HG03565 (cell line): ENCODE results near the gene LCMT2.
A peak's percentile ranks its signal among the peaks of the same experiment; 100 is the strongest.

Experiments
- ATAC-seq: cut with Tn5 transposase; IDR thresholded peaks from one replicate; pipeline ENCODE4 v1.9.1; 2021; ENCODE audit warnings: mild to moderate bottlenecking, moderate library complexity; ENCODE audit not compliant: unreplicated experiment

LCMT2 gene, protein sequence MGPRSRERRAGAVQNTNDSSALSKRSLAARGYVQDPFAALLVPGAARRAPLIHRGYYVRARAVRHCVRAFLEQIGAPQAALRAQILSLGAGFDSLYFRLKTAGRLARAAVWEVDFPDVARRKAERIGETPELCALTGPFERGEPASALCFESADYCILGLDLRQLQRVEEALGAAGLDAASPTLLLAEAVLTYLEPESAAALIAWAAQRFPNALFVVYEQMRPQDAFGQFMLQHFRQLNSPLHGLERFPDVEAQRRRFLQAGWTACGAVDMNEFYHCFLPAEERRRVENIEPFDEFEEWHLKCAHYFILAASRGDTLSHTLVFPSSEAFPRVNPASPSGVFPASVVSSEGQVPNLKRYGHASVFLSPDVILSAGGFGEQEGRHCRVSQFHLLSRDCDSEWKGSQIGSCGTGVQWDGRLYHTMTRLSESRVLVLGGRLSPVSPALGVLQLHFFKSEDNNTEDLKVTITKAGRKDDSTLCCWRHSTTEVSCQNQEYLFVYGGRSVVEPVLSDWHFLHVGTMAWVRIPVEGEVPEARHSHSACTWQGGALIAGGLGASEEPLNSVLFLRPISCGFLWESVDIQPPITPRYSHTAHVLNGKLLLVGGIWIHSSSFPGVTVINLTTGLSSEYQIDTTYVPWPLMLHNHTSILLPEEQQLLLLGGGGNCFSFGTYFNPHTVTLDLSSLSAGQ

DNA sequence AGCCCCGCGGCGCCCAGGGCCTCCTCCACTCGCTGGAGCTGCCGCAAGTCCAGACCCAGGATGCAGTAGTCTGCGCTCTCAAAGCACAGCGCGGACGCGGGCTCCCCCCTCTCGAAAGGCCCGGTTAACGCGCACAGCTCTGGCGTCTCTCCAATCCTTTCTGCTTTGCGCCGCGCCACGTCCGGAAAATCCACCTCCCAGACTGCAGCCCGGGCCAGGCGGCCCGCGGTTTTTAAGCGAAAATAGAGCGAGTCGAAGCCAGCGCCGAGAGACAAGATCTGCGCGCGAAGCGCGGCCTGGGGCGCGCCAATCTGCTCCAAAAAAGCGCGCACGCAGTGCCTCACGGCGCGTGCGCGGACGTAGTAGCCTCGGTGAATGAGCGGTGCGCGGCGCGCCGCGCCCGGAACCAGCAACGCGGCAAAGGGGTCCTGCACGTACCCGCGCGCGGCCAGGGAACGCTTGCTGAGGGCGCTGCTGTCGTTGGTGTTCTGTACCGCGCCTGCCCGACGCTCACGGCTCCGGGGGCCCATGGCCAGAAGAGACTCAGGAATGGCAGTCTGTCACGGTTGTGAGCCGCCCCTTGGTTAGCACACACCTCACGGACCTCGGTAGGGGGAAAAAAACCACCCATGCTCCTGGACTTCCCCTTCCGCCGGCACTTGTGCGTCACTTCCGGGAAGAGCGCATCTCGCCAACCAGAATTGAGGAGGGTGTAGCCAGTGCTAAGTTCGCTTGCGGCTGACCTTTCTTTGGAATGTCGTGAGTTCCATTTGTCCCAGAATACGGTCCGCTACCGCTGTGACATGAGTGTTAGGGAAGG, at the start of gene LCMT2:
LCMT2 (minus strand) TSS at position 614 of the 820 bp plus-strand sequence; CDS start at position 530, 84 bp downstream.
- peak; percentile 82 for ATAC-seq

DNA sequence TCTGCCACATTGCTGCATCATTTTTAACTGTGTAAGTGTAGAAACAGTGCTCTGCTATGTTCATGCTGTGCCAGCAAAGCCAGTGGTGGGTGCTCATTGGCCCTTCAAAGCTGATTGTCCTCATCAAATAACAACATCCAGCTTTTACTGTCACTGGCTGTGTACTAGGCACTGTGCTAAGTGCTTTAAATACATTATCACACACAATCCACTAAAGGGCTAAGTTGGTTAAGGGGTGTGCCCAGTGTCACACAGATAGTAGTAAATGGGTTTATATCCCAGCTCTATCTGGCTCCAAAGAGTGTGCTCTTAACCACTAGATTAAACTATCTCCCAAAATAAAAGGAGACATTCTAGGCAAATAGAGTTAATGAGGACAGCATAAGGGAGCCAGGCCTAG, 48.2 kb upstream of the LCMT2 start:
- no peak for ATAC-seq

DNA sequence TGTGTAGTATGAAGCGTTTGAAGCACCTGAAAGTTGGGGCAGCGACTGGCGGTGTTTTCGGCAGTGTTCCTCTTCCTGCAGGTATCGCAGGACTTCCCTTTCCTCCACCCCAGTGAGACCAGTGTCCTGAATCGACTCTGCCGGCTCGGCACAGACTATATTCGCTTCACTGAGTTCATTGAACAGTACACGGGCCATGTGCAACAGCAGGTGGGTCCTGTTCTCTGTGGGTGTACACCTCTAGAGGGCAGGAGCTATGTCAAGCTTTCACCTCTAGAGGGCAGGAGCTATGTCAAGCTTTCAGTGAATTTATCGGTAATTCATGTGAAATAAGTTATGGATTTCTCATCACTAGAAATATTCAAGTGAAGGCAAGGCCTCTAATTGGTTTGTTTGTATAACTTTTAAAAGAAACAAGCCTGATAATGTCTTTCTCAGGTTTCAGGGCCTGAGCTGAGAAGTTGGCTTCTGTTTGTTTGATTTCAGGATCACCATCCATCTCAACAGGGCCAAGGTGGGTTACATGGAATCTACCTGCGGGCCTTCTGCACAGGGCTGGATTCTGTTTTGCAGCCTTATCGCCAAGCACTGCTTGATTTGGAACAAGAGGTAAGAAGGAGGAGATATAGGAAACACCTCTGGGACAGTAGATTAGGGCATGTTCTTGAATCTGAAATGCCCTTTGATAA, 45.8 kb upstream of the LCMT2 start:
- no peak for ATAC-seq

DNA sequence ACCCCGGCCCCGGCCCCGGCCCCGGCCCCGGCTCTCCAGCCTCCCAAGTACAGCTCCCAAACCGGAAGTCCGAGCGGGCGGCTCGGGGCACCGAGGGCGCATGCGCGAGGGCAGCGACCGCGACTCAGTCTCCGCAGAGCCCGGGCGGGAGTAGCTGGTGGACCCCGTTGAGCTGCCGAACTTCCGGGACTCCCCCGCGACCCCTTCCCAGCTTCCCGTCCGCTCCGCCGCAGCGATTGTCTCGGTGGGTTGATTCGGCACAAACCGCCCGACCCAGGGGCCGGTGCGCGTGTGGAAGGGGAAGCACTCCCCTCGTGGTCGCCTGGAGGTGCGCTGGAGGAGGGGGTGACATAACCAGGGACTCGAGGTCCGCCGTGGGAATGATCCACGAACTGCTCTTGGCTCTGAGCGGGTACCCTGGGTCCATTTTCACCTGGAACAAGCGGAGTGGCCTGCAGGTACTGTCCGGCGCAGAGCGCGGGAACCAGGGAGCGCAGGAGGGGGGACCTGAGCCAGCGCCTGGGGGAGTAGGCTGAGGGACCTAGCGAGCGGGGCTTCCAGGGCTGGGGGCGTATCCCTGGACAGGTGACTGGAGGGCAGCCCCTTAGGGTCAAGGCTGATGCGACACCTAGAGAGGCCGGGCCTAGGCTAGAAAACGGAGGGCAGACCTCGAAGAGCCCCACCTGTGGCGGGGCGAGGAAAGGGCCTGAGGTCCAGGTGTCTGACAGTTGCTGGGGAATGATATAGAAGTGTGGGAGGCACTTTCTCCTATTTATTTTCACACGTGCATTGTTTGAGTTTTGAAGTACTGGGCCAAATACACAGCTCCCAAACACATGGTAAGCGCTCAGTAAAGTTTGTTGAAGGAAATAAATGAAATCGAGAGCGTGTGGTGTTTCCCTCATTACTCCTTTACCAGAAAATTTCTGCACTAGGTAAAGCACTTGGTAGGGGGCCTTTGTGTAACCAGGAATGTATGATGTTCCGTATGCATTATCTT, 40.9 kb upstream of the LCMT2 start, which contains the start of the genes TUBGCP4 and ZSCAN29:
TUBGCP4 (plus strand) TSS at position 127 of the 1,000 bp plus-strand sequence; CDS start at position 381, 254 bp downstream.
ZSCAN29 (minus strand) TSS at position 69 of the 1,000 bp plus-strand sequence. CDS start 1,130 bp downstream, outside the sequence.
- peak; percentile 62 for ATAC-seq

DNA sequence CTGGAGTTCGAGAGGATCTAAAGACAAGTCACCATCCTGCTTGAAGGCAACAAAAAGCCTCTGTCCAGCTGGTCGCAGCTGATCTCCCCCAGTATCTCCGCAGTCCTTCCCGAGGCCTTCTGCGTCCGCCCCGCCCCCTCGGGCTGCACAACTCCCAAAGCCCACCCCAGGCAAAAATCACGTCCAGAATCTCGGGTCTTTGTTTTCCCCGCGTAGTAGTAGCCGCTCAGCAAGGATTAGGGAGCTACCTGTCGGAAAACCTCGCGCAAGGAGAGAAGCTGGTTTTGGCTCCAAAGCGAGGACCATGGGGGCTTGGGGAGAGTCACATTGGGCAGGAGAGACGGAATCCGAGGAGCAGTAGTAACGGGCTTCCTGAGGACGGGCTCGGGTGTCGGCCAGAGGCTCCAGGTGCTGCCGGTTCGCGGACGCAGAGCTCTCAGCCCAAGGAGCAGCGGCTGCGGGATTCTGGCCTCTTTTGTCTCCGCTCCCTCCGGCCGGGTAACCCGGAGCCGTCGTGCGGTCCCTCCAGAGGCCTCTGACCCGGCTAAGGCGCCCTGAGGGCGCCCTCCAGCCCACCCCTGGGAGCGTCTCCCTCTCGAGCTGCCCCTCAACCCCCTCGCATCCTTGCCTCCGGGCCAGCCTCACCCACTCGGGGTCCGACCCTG, 40.1 kb upstream of the LCMT2 start:
- peak; percentile 17 for ATAC-seq

DNA sequence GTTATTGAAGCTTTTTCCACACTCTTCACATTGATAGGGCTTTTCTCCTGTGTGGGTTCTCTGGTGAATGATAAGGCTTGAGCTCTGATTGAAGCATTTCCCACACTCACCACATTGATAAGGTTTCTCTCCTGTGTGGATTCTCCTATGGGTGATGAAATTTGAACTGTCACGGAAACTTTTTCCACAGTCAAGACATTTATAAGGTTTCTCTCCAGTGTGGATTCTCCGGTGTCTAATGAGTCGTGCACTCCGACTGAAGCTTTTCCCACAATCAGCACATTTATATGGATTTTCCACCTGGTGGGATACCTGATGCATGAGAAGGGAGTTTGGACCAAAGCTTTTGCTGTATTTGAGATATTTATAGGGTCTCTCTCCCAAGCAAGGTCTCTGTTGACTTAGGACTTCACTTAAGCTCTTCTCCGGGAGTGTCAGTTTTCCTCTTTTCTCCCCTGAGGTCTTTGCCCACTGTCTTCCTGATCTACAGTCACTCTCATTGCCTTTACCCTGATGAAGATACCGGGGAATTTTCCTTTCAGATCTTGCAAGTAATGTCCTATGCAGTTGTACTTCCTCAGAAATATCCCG, 31.0 kb upstream of the LCMT2 start:
- ATAC-seq: no peak

DNA sequence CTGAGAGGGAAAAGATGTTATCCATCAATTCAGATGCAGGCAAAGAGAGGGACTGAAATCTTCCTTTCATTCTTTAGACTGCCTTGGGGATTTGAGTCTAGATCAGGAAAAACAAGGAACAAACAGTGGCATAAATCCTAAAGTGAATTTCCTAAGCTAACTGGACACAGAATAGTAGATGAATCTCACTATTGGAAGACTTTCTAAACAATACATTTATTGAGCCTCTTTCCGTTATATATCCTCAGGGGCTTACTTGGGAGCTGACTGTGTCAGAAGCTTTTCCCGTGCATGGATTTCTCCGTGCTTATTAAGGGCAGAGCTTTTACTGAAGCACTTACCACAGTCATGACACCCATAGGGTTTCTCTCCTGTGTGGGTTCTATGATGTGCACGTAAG, 30.4 kb upstream of the LCMT2 start:
- no peak for ATAC-seq

DNA sequence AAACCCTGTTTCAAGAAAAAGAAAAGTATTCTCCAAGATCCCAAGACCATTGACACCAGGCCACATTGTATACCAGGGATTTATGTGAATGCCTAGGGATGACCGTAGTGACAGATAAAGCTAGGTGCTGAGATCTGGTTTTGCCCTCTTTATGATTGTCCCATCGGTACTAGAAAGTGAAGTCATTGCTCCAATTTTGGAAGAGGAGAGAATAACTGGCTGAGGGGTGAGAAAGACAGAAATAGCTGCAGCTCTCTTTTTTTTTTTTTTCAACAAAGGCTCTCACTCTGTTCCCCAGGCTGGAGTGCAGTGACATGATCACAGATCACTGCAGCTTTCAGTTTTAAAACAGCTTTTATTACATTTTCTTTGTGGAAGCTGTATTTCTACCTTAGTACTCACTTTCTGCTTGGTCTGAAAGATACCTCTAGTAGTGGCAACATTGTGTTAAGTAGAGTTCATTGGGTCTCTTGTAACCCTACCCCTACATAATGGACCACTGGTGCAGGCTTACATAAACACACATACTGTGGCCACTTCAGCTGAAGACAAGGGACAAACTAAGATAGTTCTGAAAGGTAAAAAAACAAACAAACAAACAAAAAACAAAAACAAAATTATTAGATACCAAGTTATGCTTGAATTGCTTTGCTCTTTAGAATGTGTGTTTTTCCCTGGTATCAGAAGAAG, 22.5 kb upstream of the LCMT2 start:
- no peak for ATAC-seq

DNA sequence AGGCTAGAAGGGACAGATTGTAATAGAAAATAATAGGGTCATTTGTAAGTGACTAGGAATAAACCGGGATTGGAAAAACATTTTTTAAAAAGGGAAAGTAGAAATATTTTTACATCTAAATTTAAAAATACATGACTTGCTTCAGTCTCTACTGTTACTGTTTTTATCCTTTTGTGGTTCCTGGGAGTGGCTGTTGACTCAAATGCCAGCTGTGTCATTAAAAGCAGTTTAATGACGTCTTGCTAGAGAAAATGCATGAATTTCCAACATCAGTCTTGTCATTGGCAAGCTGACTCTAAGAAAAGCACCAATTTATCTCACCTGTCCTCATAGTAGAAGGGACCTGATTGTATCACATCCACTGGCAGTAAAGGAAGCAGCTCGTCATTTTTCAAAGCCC, 16.7 kb upstream of the LCMT2 start:
- no peak for ATAC-seq

DNA sequence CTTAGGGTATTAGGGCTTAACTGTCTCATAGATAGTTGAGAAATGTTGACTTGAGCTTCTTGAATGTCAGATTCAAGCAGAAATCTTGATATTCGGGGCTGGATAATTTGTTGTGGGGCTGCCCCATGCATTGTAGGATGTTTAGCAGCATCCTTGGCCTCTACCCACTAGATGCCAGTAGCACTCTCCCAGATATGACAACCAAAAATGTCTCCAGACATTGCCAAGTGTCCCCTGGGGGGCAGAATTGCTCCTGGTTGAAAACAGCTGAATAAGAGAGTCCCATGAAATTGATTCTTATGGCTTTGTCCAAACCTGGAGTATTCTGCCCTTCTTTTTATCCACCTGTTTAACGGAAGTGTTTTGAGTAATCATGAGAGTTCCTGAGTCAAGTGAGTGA, 15.9 kb upstream of the LCMT2 start:
- no peak for ATAC-seq

DNA sequence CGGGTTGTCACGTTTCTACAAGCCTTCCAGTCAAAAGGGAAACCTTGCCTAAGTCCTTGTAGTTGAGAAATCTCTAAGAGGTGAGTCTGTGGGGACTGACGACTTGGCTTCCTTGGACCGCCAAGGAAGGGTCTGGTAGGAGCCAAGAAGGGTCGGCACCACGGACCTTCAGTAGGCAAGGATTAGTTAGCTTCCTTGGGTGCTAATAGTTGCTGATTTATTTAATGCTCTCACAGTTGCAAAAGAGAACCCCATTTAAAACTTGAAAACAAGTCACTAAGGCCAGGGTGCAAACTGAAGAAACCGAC, 361 bp upstream of the LCMT2 start:
- ATAC-seq: peak; percentile 14

DNA sequence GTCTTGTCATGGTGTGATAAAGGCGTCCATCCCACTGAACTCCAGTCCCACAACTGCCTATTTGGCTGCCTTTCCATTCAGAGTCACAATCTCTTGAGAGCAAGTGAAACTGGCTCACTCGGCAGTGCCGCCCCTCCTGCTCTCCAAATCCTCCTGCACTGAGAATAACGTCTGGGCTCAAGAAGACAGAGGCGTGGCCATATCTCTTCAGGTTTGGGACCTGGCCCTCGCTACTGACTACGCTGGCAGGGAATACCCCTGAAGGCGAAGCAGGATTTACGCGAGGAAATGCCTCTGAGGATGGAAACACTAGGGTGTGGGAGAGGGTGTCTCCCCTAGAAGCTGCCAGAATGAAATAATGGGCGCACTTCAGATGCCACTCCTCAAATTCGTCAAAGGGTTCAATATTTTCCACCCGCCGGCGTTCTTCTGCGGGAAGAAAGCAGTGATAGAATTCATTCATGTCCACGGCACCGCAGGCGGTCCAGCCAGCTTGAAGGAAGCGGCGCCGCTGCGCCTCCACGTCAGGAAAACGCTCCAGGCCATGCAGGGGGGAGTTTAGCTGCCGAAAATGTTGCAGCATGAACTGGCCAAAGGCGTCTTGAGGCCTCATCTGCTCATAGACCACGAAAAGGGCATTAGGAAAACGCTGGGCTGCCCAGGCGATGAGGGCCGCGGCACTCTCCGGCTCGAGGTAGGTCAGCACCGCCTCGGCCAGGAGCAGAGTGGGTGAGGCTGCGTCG, 985 bp downstream of the LCMT2 start:
- ATAC-seq: peak; percentile 18

DNA sequence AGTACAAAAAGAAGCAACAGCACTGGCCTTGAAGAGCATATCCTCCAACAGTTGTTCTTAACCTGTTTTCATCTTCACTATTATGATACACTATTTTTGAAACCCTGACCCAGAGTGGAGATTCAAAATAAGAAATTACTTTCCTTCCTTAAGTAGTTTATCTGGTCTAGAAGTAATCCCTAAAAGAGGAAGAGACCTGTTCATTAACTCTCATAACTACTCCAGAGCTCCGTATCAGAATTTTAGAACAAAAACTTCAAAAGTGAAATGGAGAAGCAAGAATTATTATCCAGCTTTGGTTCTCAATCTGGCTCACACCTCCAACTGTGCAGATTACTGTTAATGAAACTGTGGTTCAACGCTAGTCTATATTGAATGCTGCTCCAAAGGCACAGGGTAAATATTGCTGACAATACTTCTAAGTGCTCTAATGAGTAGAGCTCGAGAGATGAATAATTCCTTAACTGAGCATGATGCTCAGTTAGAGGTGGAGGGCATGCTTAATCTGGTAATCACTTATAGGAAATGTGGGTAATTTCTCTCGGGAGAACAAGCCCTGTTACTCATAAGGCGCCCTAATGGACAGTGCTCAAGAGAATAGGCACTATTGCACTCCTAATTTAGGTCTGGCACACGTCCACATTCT, 5.2 kb downstream of the LCMT2 start:
- no peak for ATAC-seq

DNA sequence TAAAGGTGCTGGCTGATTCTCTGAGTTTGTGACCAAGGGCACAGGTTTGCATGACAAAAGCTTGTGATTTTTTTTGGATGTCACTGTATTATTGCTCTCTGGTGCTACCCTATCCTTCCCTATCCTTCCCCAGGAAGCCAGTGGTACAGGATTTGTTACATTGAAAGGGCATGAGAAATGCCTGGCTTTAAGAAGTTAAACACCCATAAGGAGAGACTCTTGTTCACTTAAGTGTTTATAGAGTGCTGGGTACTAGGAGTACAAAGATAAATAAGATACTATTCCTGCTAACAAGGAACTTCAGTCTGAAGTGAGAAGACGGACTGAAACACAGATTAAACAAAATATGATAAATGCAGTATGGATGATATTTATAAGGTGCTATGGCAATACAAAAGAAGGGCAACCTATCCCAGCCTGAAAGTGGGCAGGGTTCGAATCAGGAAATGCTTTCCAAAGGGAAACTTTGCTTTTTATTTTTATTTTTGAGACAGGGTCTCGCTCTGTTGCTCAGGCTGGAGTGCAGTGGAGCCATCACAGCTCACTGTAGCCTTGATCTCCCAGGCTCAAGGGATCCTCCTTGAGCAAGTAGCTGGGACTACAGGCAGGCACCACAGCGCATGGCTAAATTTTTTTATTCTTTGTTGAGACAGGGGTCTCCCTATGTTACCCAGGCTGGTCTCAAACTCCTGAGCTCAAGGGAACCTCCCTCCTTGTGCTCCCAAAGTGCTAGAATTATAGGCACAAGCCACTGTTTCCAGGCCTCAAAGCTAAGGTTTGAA, 11.2 kb downstream of the LCMT2 start:
- ATAC-seq: no peak

DNA sequence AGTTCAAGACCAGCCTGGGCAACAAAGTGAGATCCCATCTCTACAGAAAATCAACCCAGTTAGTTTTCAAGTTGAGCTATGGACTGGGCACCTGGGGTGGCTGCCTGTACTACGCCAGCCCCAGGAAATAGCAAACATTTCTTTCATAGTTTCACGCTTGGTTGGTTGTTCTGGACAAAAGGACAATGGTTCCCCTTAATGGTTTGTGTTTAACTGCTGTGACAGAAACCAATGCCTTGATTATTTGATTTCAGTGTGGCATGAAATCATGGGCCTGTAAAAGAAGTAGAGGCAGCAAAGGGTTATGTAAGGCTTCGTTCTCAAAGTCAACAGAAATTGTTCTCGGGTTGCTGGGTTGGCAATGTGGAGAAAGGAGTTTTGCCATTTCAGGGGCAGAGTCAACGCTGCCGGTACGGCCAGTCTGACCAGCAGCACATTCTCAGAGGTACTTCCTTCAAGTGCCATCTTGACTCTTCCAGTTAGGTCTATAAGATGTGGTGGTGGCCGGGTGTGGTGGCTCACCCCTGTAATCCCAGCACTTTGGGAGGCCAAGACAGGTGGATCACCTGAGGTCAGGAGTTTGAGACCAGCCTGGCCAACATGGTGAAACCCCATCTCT, 12.7 kb downstream of the LCMT2 start:
- no peak for ATAC-seq

DNA sequence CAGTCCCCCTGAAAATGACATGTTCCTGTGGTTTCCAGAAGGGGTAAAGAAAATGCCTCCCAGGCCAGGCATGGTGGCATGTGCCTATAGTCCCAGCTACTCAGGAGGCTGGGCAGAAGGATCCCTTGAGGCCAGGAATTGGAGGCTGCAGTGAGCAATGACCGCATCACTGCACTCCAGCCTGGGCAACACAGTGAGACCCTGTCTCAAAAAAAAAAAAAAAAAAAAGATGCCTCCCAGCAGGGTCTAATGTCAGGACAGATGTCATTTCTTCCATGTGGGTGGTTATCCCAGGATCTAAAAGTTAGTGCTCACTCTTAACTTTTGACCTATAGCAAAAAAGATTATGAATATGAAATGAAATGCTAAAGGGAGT, 13.4 kb downstream of the LCMT2 start:
- no peak for ATAC-seq
